ENCODE measurements around the gene PRUNE2.

PRUNE2 gene

GRCh38 chr9:76733096-76733495, 172.8 kb downstream of the PRUNE2 start:
- no peak for DNase-seq (ENCODE audit: low read depth)

DNA sequence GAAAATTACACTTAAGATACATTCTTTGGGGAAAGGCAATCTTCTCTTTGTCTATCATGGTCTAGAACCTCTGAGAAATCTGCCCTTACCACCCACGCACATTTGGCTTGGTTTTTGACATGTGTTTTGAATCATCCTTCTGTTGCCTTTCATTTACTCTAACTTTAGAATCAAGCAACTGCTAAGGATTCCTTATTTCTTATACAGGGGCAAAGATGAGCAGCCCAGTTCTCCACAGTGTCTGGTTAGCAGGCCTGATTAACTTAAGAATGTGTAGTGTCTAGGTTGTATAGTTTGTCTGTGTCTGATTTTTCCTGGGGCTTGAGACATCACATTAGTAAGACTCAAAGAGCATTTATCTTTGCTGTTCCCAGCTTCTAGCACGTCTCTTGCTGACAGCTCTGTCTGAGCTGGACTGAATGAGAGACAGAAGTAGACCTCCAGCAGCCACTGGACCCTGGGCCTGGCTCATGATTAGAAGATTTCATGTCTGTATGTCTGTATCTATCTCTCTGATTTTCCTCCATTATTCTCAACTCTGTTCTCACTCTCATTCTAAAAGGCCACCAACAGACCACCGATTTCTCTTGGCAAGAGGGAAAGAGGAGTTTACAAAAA, 173.5 kb downstream of the PRUNE2 start:
- DNase-seq (ENCODE audit: low read depth), result no peak

DNA sequence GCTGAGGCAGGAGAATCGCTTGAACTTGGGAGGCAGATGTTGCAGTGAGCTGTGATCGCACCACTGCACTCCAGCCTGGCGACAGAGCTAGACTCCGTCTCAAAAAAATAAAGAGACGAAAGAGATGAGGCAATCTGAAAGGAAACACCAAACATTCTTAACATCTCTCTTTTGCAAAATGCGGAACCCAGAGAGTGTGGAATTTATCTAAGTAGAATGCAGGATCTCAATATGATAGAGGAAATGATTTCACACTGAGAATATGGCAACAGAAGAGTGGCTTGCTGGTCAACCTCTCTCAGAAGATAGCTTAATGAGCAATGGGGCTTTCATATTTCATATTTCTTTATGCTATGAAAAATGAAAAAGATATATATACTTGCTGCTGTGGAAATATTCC, 175.1 kb downstream of the PRUNE2 start:
- DNase-seq (ENCODE audit: low read depth), result no peak

- DNase-seq (ENCODE audit: low read depth), result no peak
Measured at GRCh38 chr9:76729980-76730737, 175.8 kb downstream of the PRUNE2 start.

DNA sequence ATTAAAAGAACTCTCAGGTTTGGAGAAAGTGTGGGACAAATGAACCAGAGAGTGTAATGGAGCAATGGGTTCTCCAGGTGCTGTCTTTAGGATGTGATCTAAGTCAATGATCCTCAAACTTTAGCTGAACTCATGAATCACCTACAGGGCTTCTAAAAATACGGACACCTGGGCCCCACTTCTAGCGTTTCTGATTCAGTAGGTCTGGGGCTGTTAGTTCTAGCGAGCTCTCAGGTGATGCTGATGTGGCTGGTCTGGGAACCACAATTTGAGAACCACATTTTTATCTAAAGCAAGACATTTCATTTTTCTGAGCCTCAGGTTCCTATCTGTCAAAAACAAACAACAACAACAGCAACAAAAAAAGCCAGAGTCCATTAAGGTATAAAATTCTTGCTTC, 176.8 kb downstream of the PRUNE2 start:
- DNase-seq (ENCODE audit: low read depth), result no peak

DNA sequence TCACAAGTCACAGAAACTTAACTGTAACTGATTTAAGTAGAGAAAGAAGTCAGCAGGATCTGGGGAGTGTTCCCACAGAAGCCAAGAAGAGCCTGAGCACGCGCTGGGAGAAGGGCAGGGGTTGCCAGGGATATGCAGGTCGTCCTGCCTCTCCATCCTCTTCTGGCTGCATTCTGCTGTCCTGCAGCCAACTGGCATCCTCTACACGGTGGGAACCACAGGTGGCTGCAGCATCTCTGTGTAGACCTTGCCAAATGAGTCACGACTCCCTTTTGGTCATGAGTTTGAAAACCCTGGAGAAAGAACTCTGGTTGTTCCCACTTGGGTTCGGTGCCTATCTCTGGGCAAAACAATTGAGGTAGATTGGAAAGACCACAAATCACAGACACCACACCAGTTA, 180.0 kb downstream of the PRUNE2 start:
- no peak for DNase-seq (ENCODE audit: low read depth)

DNA sequence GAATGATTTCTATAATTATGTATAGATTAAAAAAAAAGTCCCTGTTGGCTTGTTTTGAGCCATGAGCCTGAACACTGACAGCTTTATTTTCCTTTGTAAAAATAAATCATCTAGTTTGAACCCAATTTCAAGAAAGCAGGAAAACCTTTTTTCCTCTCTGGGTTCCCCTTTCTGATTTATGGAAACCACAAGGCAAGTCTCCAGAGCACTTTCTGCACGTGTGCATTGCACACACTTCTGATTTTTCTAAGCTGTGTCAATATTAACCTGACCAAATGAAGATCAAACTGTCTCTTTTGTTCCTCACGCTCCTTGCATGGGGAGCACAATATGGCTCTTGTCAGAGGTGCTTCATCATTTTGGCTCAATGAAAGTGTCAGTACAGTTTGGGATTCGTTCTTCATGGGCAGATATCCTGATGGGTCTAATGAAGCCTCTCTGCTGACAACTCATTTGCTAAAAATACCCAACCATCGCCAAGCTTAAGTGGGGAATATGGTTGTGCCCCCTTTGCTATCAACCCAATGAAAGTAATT, 180.8 kb downstream of the PRUNE2 start:
- DNase-seq (ENCODE audit: low read depth), result no peak

GRCh38 chr9:76720245-76720644, 185.7 kb downstream of the PRUNE2 start:
- DNase-seq (ENCODE audit: low read depth), result no peak

DNA sequence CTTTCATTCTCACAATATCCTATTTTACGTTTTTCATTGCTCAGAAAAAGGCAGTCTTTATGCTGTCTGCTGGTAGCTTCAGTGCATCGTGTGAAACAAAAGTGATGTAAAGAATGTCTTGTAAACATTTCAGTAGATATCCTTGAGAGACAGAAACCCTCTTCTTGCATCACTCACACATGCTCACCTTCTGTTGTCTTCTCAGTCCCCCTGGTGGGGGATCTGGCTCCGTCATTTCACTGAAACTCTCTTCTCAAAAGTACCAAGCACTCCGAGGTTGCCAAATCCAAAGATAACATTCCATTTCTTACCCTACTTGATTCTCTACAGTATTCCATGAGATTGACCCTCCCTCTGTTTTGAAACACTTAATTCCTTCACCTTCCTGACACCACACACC, 187.7 kb downstream of the PRUNE2 start:
- DNase-seq (ENCODE audit: low read depth), result no peak

DNA sequence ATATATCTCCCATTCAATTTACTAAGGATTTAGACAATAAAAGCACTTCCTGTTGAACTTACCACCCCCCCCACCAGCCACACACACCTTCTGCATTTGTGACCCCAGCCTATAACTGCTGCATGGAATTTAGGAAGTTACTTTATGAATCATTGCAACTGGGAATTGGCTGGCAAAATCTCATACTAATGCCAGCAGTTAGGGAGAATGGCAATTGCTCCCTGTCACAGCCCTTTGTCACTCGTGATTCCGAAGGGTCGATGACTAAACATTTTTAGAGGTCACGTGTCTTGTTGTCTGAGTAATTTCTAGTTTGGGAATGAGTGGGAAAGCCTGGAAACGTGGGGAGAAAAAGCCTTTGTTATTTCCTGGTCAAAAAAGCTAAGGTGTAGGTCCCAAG, 188.3 kb downstream of the PRUNE2 start:
- DNase-seq (ENCODE audit: low read depth), result no peak

- no peak for DNase-seq (ENCODE audit: low read depth)
Measured at GRCh38 chr9:76717176-76717575, 188.7 kb downstream of the PRUNE2 start.

- DNase-seq (ENCODE audit: low read depth), result no peak
Measured at GRCh38 chr9:76716085-76716672, 189.7 kb downstream of the PRUNE2 start.

DNA sequence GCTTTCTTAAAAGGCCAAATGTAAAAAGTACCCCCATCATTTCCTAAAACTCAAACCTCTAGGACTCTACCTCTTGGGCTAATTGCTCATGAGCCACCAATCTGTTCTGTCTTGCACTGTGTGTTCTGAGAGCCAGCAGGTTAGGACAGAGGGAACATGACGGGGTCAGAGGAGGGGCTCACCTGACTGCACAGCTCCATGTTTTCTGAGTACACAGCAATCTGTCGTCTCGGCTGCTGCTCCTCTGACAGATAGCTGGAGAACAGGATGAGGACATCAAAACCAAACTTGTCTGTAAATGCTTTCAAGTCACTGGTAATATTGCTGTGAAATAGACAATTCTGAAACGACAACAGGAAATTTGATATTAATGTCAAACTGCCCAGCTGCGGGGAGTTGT, 192.5 kb downstream of the PRUNE2 start:
- no peak for DNase-seq (ENCODE audit: low read depth)

- DNase-seq (ENCODE audit: low read depth), result no peak
Measured at GRCh38 chr9:76709020-76709419, 196.9 kb downstream of the PRUNE2 start.

GRCh38 chr9:76707510-76707909, 198.4 kb downstream of the PRUNE2 start:
- no peak for DNase-seq (ENCODE audit: low read depth)

GRCh38 chr9:76704593-76705204, 201.2 kb downstream of the PRUNE2 start:
- no peak for DNase-seq (ENCODE audit: low read depth)

- no peak for DNase-seq (ENCODE audit: low read depth)
Measured at GRCh38 chr9:76703270-76703669, 202.6 kb downstream of the PRUNE2 start.

- no peak for DNase-seq (ENCODE audit: low read depth)
Measured at GRCh38 chr9:76701441-76702039, 204.4 kb downstream of the PRUNE2 start.

GRCh38 chr9:76700916-76701315, 205.0 kb downstream of the PRUNE2 start:
- DNase-seq (ENCODE audit: low read depth), result no peak

- DNase-seq (ENCODE audit: low read depth), result no peak
Measured at GRCh38 chr9:76699971-76700370, 205.9 kb downstream of the PRUNE2 start.

DNA sequence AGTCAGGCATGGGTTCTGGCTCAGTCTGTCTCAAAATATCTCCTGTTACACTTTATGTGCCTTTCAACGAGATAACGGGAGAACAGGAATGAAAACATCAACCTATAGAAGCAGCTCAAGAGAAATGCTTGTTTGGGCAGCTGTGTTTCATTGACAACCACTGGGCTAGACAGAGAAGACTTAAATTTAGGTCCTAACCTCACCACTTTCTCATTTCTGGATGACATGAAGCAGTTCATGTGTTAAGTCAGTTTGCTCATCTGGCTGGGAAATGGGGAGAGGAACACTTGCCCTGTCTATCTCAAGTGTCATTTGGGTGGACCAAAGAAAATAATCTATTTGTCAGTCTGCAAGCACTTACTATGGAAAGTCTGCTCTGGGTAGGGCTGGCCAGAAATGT, 208.4 kb downstream of the PRUNE2 start:
- DNase-seq (ENCODE audit: low read depth), result no peak

GRCh38 chr9:76697081-76697480, 208.8 kb downstream of the PRUNE2 start:
- no peak for DNase-seq (ENCODE audit: low read depth)
